Fibroblast of skin of scalp (primary cell): ENCODE results near the gene POMT2.
"Not testable (repeated sequence)": the region's sequence is repeated elsewhere in the genome, so short reads cannot be mapped to it uniquely, and the experiment has no call there.

Experiments
- DNase-seq: peaks from one replicate; pipeline ENCODE4 v3.0.0-alpha.2; 2013

Gene POMT2

GRCh38 chr14:77299771-77300170, 20.9 kb downstream of the POMT2 start:
- DNase-seq: no peak

GRCh38 chr14:77296906-77297305, 23.8 kb downstream of the POMT2 start:
- DNase-seq: no peak

- no peak for DNase-seq
These were observed 24.5 kb downstream of the POMT2 start for GRCh38 chr14:77296155-77296554.

GRCh38 chr14:77290705-77291104, 30.0 kb downstream of the POMT2 start:
- DNase-seq: no peak

- DNase-seq: no peak
These were observed 34.1 kb downstream of the POMT2 start for GRCh38 chr14:77286576-77286975.

GRCh38 chr14:77284466-77284865, 36.2 kb downstream of the POMT2 start:
- no peak for DNase-seq

- DNase-seq: no peak
These were observed 36.6 kb downstream of the POMT2 start for GRCh38 chr14:77284066-77284465.

- DNase-seq: no peak
These were observed 38.8 kb downstream of the POMT2 start for GRCh38 chr14:77281852-77282410.

- not testable (repeated sequence) for DNase-seq
These were observed 39.8 kb downstream of the POMT2 start for GRCh38 chr14:77280921-77281320.

- DNase-seq: no peak
These were observed 41.0 kb downstream of the POMT2 start for GRCh38 chr14:77279719-77280118.

- no peak for DNase-seq
These were observed 42.0 kb downstream of the POMT2 start for GRCh38 chr14:77278461-77279230.

GRCh38 chr14:77276959-77277358, 43.7 kb downstream of the POMT2 start:
- DNase-seq: no peak

- no peak for DNase-seq
These were observed 44.3 kb downstream of the POMT2 start for GRCh38 chr14:77276295-77276935.

- no peak for DNase-seq
These were observed 45.1 kb downstream of the POMT2 start for GRCh38 chr14:77275601-77276017.

- DNase-seq: no peak
These were observed 45.6 kb downstream of the POMT2 start for GRCh38 chr14:77275041-77275580.

- DNase-seq: no peak
These were observed 46.9 kb downstream of the POMT2 start for GRCh38 chr14:77273796-77274195.

- DNase-seq: no peak
These were observed 48.4 kb downstream of the POMT2 start for GRCh38 chr14:77272261-77272660.

- DNase-seq: no peak
These were observed 49.5 kb downstream of the POMT2 start, which contains the start of gene NGB for GRCh38 chr14:77271113-77271710. Gene NGB, minus strand, starts transcription at chr14:77271206. Its CDS starts 269 bp downstream, at chr14:77270937.

- DNase-seq: no peak
These were observed 50.1 kb downstream of the POMT2 start for GRCh38 chr14:77270361-77271112.

- DNase-seq: no peak
These were observed 51.6 kb downstream of the POMT2 start for GRCh38 chr14:77268989-77269600.

GRCh38 chr14:77267937-77268699, 52.6 kb downstream of the POMT2 start:
- DNase-seq: no peak
